K562 (cell line): ENCODE data around the gene DMP1. TPM values are rescaled to one million over a fixed set of nuclear protein-coding genes. Genes with fewer than 3 reads are reported as not detected.

ENCODE experiments used
- ASH1L ChIP-seq: fragments of 450-650 bp; IDR thresholded peaks from 2 replicates; pipeline ENCODE4 v1.6.1; 2018; ENCODE audit warnings: borderline replicate concordance, mild to moderate bottlenecking, low read depth; ENCODE audit not compliant: partially characterized antibody
- E2F3 ChIP-seq: fragments of 250-450 bp; sonication (Bioruptor Pico); IDR thresholded peaks from 2 replicates; pipeline ENCODE4 v1.4.0; 2020; ENCODE audit warnings: mild to moderate bottlenecking
- EZH2 ChIP-seq: IDR thresholded peaks from 2 replicates; pipeline ENCODE4 v1.6.1; 2012; ENCODE audit warnings: low read depth, mild to moderate bottlenecking, inconsistent platforms, low read length, borderline replicate concordance
- FOS ChIP-seq: IDR thresholded peaks from 3 replicates; pipeline ENCODE4 v1.6.1; 2011; ENCODE audit not compliant: insufficient read length; ENCODE audit errors: extremely low read depth
- NCOA1 ChIP-seq: fragments of 450-650 bp; IDR thresholded peaks from 2 replicates; pipeline ENCODE4 v1.6.1; 2016; ENCODE audit warnings: low read depth
- SREBF2 ChIP-seq: sonication (generic); formaldehyde crosslinking; IDR thresholded peaks from 2 replicates; pipeline ENCODE4 v1.4.0; 2020; ENCODE audit warnings: mild to moderate bottlenecking, missing genetic modification reagents
- ZFP91 ChIP-seq: sonication (generic); formaldehyde crosslinking; IDR thresholded peaks from 2 replicates; pipeline ENCODE4 v1.8.0; 2022; ENCODE audit warnings: mild to moderate bottlenecking, missing genetic modification reagents
- ZHX1 ChIP-seq: fragments of 150-350 bp; conservative IDR thresholded peaks from 2 replicates; pipeline ENCODE4 v1.6.1; 2014; ENCODE audit warnings: low read length
- ZNF133 ChIP-seq: fragments of 250-450 bp; sonication (Bioruptor Pico); IDR thresholded peaks from 2 replicates; pipeline ENCODE4 v1.4.0; 2020; ENCODE audit warnings: mild to moderate bottlenecking
- ZNF561 ChIP-seq: fragments of 450-650 bp; formaldehyde crosslinking; conservative IDR thresholded peaks from 2 replicates; pipeline ENCODE4 v1.4.0; 2020; ENCODE audit warnings: mild to moderate bottlenecking, moderate library complexity
- ZNF584 ChIP-seq: fragments of 200-800 bp; sonication (Bioruptor generic); IDR thresholded peaks from 2 replicates; pipeline ENCODE4 v1.6.1; 2016; ENCODE audit warnings: low read depth, mild to moderate bottlenecking, missing genetic modification characterization, missing compliant biosample characterization
- ZNF609 ChIP-seq: sonication (generic); formaldehyde crosslinking; IDR thresholded peaks from 2 replicates; pipeline ENCODE4 v1.8.1; 2023; ENCODE audit warnings: missing genetic modification reagents, mild to moderate bottlenecking, borderline replicate concordance
- polyA plus RNA-seq, 8 experiments: library from polyadenylated mRNA; depleted of rRNA in 4 of 8; stranded (reverse) in 5 of 8; unstranded in 3 of 8; fragments of >200 nt; fragmentation: Nextera tagmentation in 2 of 8; fragmentation: Illumina TruSeq in 1 of 8; extraction: Ambion mirVana in 2 of 8; extraction: Trizol in 1 of 8; gene quantifications; 2 replicates each; pipeline versions ENCODE4 v1.2.1 to v1.2.3, GENCODE V29; 2011 to 2014; ENCODE audit warnings: inconsistent platforms in 1 of 8, missing spikeins in 1 of 8
- total RNA-seq, 7 experiments: library from RNA; depleted of rRNA in 6 of 7; stranded (reverse); fragments of >200 nt in 6 of 7; fragmentation: Illumina TruSeq in 2 of 7; extraction: Trizol in 2 of 7; gene quantifications; 2 replicates each; pipeline versions ENCODE4 v1.2.1 to v1.2.3, GENCODE V29; 2011 to 2021; ENCODE audit warnings: low replicate concordance in 1 of 7
- TF ChIP-seq, protein P1 (sequence below): fragments of 450-650 bp; conservative IDR thresholded peaks from 2 replicates; pipeline ENCODE4 v1.6.1; 2016; ENCODE audit warnings: missing genetic modification characterization, low read depth, mild to moderate bottlenecking, control low read depth, missing compliant biosample characterization
- TF ChIP-seq, protein P2 (sequence below): fragments of 450-650 bp; formaldehyde crosslinking; IDR thresholded peaks from 2 replicates; pipeline ENCODE4 v1.4.0; 2022; ENCODE audit warnings: mild to moderate bottlenecking, moderate library complexity
- TF ChIP-seq, protein P3 (sequence below): fragments of 250-450 bp; sonication (Bioruptor Pico); IDR thresholded peaks from 2 replicates; pipeline ENCODE4 v1.4.0; 2020; ENCODE audit warnings: borderline replicate concordance

The DMP1 gene
- total and polyA plus RNA-seq, 9 of the 15 experiments (the other 6 are each of a cell fraction or from before 2014, with no cell fraction given): not detected

- TF ChIP-seq ZNF609 (CRISPR knock-in tag) (no peak), ZNF584 (CRISPR knock-in tag) (no peak), EZH2 (no peak), ZNF561 (CRISPR knock-in tag) (no peak), FOS (no peak), ZHX1 (no peak), ZFP91 (CRISPR knock-in tag) (no peak), ZNF133 (no peak), NCOA1 (no peak), SREBF2 (no peak), ASH1L (no peak), E2F3 (CRISPR knock-in tag) (no peak)
- TF ChIP-seq, protein P1, sequence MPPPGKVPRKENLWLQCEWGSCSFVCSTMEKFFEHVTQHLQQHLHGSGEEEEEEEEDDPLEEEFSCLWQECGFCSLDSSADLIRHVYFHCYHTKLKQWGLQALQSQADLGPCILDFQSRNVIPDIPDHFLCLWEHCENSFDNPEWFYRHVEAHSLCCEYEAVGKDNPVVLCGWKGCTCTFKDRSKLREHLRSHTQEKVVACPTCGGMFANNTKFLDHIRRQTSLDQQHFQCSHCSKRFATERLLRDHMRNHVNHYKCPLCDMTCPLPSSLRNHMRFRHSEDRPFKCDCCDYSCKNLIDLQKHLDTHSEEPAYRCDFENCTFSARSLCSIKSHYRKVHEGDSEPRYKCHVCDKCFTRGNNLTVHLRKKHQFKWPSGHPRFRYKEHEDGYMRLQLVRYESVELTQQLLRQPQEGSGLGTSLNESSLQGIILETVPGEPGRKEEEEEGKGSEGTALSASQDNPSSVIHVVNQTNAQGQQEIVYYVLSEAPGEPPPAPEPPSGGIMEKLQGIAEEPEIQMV (tag): no peak
- TF ChIP-seq, protein P2, sequence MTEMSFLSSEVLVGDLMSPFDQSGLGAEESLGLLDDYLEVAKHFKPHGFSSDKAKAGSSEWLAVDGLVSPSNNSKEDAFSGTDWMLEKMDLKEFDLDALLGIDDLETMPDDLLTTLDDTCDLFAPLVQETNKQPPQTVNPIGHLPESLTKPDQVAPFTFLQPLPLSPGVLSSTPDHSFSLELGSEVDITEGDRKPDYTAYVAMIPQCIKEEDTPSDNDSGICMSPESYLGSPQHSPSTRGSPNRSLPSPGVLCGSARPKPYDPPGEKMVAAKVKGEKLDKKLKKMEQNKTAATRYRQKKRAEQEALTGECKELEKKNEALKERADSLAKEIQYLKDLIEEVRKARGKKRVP: no peak
- TF ChIP-seq, protein P3, sequence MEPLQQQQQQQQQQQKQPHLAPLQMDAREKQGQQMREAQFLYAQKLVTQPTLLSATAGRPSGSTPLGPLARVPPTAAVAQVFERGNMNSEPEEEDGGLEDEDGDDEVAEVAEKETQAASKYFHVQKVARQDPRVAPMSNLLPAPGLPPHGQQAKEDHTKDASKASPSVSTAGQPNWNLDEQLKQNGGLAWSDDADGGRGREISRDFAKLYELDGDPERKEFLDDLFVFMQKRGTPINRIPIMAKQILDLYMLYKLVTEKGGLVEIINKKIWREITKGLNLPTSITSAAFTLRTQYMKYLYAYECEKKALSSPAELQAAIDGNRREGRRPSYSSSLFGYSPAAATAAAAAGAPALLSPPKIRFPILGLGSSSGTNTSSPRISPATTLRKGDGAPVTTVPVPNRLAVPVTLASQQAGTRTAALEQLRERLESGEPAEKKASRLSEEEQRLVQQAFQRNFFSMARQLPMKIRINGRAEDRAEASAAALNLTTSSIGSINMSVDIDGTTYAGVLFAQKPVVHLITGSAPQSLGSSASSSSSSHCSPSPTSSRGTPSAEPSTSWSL (CRISPR knock-in tag): no peak
These were observed 38.2 kb downstream of the DMP1 start (continued) for GRCh38 chr4:87688316-87688715.
